AG04449 (cell line): ENCODE results near the gene ALK.

ENCODE experiments used
- CTCF ChIA-PET: fragments of 350-600 bp; formaldehyde crosslinking; extraction: SDS; loops from one replicate; lab custom pipeline; 2021; ENCODE audit warnings: antibody characterized with exemption; lab: Yijun Ruan, JAX
- POLR2A ChIA-PET: fragments of 400-600, 350-600 bp; formaldehyde crosslinking; extraction: SDS; loops from one replicate; lab custom pipeline; 2020; ENCODE audit warnings: antibody characterized with exemption, inconsistent platforms; lab: Yijun Ruan, JAX
- DNase-seq: peaks from one replicate; pipeline ENCODE4 v3.0.0-alpha.2; 2010; ENCODE audit warnings: low read depth, low spot score
- H3K4me3 ChIP-seq: 2 replicates; pipeline ENCODE4 v1.5.1; 2011; ENCODE audit warnings: low read depth, mild to moderate bottlenecking, control low read depth, low read length
- CTCF ChIP-seq: IDR thresholded peaks from one replicate; pipeline ENCODE4 v1.5.1; 2011; ENCODE audit warnings: mild to moderate bottlenecking, moderate library complexity, low read length, control low read depth, inconsistent platforms; ENCODE audit not compliant: insufficient read depth; ENCODE audit errors: missing control alignments

The ALK gene

DNA sequence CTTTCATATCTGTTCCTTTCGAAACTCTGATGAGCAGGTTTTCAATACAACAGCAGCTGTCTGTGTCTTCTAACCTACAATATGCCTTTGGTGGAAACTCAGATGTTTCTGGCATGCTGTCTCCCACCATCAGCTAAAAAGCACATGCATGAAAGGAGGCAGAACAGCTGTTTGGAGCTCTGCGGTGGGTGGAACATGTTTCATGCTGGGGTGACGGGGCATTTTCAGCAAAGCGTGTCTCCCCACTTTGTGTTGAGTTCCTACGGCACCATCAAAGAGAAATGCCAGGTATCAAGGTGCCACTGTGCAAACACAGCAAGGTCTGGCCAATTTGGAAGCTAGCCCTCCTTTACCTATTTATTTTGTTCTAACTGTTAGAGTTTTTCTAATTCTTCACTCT lies 516.1 kb downstream of the ALK start:
- ChIA-PET POLR2A (no interaction called here), CTCF (interaction anchor here (1.5 kb wide), 1 partner anchor 363 kb away, joined by 3 read pairs; no protein-coding TSS in a partner anchor)

DNA sequence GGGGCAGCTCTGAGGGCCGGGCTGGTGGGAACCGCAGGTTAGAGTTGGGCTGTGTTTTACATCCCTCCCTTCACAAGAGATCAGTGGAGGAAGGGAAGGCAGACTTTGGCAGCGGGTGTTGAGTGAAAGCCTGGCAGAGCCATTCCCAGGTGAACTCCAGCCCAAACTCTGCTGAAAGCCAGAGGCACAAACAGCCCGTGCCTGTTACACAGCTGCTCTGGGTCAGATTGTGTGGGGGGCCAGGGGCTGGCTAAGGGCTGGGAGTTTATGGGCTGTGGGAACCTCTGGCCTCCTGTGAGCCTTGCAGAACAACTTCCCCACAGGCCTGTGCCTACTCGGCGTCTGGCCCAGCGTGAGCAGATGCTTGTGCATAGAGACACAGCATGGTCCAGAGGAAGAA lies 519.4 kb downstream of the ALK start:
- DNase-seq = no peak
- ChIA-PET POLR2A (no interaction called here), CTCF (no interaction called here)
- H3K4me3 ChIP-seq = no peak overlapping the region
- no peak for TF ChIP-seq CTCF

More for the DNA sequence above, 516.1 kb downstream of the ALK start:
- no peak for TF ChIP-seq CTCF
- no peak for DNase-seq
- no peak overlapping the region for H3K4me3 ChIP-seq

DNA sequence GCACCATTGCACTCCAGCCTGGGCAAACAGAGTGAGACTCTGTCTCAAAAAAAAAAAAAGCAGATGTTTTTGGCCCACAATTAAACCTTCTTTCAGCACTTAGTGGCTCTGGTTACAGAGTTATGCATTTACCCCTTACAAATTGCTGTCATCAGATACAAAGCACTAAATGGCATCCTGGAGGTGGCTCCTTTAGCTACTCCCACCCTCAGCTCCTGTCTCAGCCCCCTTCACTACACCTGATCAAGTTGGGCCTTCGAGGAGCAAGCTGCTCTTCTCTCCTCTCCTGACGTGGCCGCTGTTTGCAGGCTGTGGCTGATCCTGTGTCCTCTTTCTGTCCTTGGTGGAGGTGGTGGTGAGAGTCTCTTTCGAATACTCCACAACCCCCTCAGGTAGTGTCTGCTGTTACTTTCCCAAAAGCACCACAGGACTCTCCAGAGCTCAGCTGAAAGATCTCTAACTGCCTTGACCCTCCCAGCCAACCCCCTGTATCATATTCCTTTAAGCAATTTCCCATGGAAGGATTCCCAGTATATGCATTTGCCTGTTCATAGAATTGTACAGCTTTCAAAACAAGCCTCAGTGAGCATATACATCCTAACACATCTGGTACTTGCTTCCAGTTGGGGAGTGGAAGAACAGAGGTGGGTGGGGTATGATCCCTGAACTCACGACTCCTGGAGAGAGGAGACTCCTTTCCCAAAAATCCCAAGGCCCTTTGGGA lies 520.3 kb downstream of the ALK start:
- POLR2A ChIA-PET = no interaction called here
- no peak overlapping the region for H3K4me3 ChIP-seq
- TF ChIP-seq CTCF = no peak
- no peak for DNase-seq
- CTCF ChIA-PET = no interaction called here

- POLR2A ChIA-PET = no interaction called here
- CTCF ChIA-PET = no interaction called here
- DNase-seq = no peak
- TF ChIP-seq CTCF = no peak
- H3K4me3 ChIP-seq = no peak overlapping the region
Measured at GRCh38 chr2:29398384-29399237, 522.8 kb downstream of the ALK start.

DNA sequence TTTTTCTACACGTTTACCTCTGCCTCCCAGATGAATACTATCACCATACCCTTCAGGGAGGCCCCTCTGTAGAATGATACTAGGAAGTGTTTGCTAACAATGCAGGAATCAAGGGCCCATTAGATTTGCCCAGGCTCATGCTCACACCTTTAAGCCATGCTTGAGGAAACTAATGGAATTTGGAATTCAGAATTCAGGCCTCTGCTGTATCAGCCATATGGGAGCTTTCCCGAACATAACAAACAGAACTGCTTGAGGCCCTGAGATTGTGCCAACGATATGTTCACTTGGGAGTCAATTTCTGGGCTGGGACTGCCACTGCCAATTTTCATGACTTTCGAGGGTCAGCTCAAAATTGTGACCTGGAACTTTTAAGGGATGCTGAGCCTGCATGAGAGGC lies 523.7 kb downstream of the ALK start:
- H3K4me3 ChIP-seq = no peak overlapping the region
- ChIA-PET CTCF (no interaction called here), POLR2A (no interaction called here)
- DNase-seq = no peak
- TF ChIP-seq CTCF = no peak

- DNase-seq = no peak
- CTCF ChIA-PET = no interaction called here
- TF ChIP-seq CTCF = no peak
- H3K4me3 ChIP-seq = no peak overlapping the region
- POLR2A ChIA-PET = no interaction called here
Measured at GRCh38 chr2:29397039-29397438, 524.3 kb downstream of the ALK start.
